Adrenal gland (tissue), 5 donors: ENCODE measurements around the gene BICDL1.

ENCODE experiments used
- POLR2A ChIP-seq, 2 donors: fragments of 450-650 bp; IDR thresholded peaks; one replicate each; pipeline ENCODE4 v1.6.1; 2017; ENCODE audit warnings: antibody characterized with exemption in 2 of 2, mild to moderate bottlenecking in 2 of 2, moderate library complexity in 1 of 2
- TF ChIP-seq, protein P1 (sequence below), 6 experiments: fragments of 450-650 bp in 4 of 6; fragments of 200-600 bp in 2 of 6; sonication (generic) in 1 of 6; IDR thresholded peaks; 1 replicate in 5 of 6; 2 replicates in 1 of 6; pipeline versions ENCODE4 v1.5.1 to v1.8.0; 2016 to 2021; ENCODE audit warnings: antibody characterized with exemption in 6 of 6, mild to moderate bottlenecking in 2 of 6, moderate library complexity in 1 of 6
- donor health status: DM: no; HTN: no; CAD: no.

GRCh38 chr12:120069278-120069677 is 80.2 kb downstream of the BICDL1 start:
- TF ChIP-seq, protein P1, sequence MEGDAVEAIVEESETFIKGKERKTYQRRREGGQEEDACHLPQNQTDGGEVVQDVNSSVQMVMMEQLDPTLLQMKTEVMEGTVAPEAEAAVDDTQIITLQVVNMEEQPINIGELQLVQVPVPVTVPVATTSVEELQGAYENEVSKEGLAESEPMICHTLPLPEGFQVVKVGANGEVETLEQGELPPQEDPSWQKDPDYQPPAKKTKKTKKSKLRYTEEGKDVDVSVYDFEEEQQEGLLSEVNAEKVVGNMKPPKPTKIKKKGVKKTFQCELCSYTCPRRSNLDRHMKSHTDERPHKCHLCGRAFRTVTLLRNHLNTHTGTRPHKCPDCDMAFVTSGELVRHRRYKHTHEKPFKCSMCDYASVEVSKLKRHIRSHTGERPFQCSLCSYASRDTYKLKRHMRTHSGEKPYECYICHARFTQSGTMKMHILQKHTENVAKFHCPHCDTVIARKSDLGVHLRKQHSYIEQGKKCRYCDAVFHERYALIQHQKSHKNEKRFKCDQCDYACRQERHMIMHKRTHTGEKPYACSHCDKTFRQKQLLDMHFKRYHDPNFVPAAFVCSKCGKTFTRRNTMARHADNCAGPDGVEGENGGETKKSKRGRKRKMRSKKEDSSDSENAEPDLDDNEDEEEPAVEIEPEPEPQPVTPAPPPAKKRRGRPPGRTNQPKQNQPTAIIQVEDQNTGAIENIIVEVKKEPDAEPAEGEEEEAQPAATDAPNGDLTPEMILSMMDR (IDR thresholded peaks at IDR 0.05), result no peak
- TF ChIP-seq POLR2A (IDR thresholded peaks at IDR 0.05), result no peak
